Body of pancreas (tissue), 4 donors: ENCODE measurements around the gene CHRDL2. TPM values are rescaled to one million over a fixed set of nuclear protein-coding genes. Genes with fewer than 3 reads are reported as not detected.

ENCODE experiments used
- ATAC-seq: fragments of 150-250 bp; one replicate; pipeline ENCODE4 v1.9.1; 2016
- DNase-seq, 4 donors: peaks; one replicate each; pipeline ENCODE4 v3.0.0-alpha.2; 2019
- H3K27ac ChIP-seq, 4 donors: fragments of 200-600 bp; sonication (generic); 1 replicate in 3 of 4; 2 replicates in 1 of 4; pipeline versions ENCODE4 v1.5.1 to v1.6.1; 2016 to 2019; ENCODE audit warnings: mild to moderate bottlenecking in 1 of 4, mixed read lengths in 1 of 4, moderate library complexity in 1 of 4
- H3K27me3 ChIP-seq, 2 donors: fragments of 200-600 bp; sonication (generic); one replicate each; pipeline ENCODE4 v1.6.0; 2016; ENCODE audit warnings: mild to moderate bottlenecking in 1 of 2
- H3K36me3 ChIP-seq, 2 donors: fragments of 200-600 bp; sonication (generic); replicated peaks in 1 of 2; 2 replicates each; pipeline ENCODE4 v1.5.1; 2016; ENCODE audit warnings: low read depth in 2 of 2; ENCODE audit not compliant: insufficient read depth in 1 of 2
- H3K4me1 ChIP-seq: fragments of 200-600 bp; sonication (generic); one replicate; pipeline ENCODE4 v1.6.0; 2016
- H3K4me3 ChIP-seq, 2 donors: fragments of 200-600 bp; sonication (generic); 1 replicate in 1 of 2; 2 replicates in 1 of 2; pipeline ENCODE4 v1.5.1; 2016 to 2019
- H3K9me3 ChIP-seq, 3 donors: fragments of 200-600 bp; sonication (generic); 1 replicate in 2 of 3; 2 replicates in 1 of 3; pipeline ENCODE4 v1.5.1; 2016
- CTCF ChIP-seq, 7 experiments: fragments of 450-650 bp in 4 of 7; fragments of 200-600 bp in 3 of 7; sonication (generic) in 3 of 7; IDR thresholded peaks; one replicate each; pipeline ENCODE4 v1.5.1; 2016 to 2019; ENCODE audit warnings: antibody characterized with exemption in 7 of 7
- POLR2A ChIP-seq, 3 donors: fragments of 450-650 bp; IDR thresholded peaks; one replicate each; pipeline ENCODE4 v1.6.1; 2016; ENCODE audit warnings: antibody characterized with exemption in 3 of 3, mild to moderate bottlenecking in 2 of 3
- WGBS, 2 donors: methylation state at CpG; one replicate each; pipeline ENCODE4 v1.1.5; 2017; 5-methylcytosine and 5-hydroxymethylcytosine counted together
- intact Hi-C: fragments of 100-400 bp; cut with DNase I; formaldehyde crosslinking; loops from one replicate; pipeline ENCODE4 v1.15.1; 2023
- total RNA-seq, 2 donors: library from RNA; depleted of rRNA; stranded (reverse); fragments of >200 nt; gene quantifications; one replicate each; pipeline ENCODE4 v1.1.0, GENCODE V29; 2016

The CHRDL2 gene
- total RNA-seq, 2 donors from 2014 or later, result not detected

GRCh38 chr11:74650498-74650897 lies 80.7 kb downstream of the CHRDL2 start:
- Histone ChIP-seq H3K36me3 (no peaks in the 10 kb centered on the region), H3K27me3 (no peaks in the 10 kb centered on the region), H3K27ac (no peak overlapping the region), H3K4me1 (no peaks in the 10 kb centered on the region), H3K9me3 (no peaks in the 10 kb centered on the region), H3K4me3 (no peak overlapping the region)
- TF ChIP-seq CTCF (IDR thresholded peaks at IDR 0.05), result no peak
- TF ChIP-seq POLR2A (IDR thresholded peaks at IDR 0.05), result no peak
- WGBS, 2 donors, result 92 to 98% methylated on average over 2 of the region's 2 CpGs
- intact Hi-C loops, result no loop called here
- DNase-seq (no peak), ATAC-seq (no peak)

GRCh38 chr11:74648894-74649293 lies 82.3 kb downstream of the CHRDL2 start:
- Histone ChIP-seq H3K27me3 (no peaks in the 10 kb centered on the region), H3K4me3 (no peak overlapping the region), H3K9me3 (no peaks in the 10 kb centered on the region), H3K36me3 (no peaks in the 10 kb centered on the region), H3K27ac (no peak overlapping the region), H3K4me1 (no peaks in the 10 kb centered on the region)
- DNase-seq (no peak), ATAC-seq (no peak)
- 92% methylated on average over 4 of the region's 4 CpGs for WGBS, 2 donors
- intact Hi-C loops, result loop anchor here (10.0 kb wide), 1 partner anchor 86 kb away; the partner anchor contains the start of gene CHRDL2
- TF ChIP-seq POLR2A (IDR thresholded peaks at IDR 0.05) (no peak), CTCF (IDR thresholded peaks at IDR 0.05) (no peak)

GRCh38 chr11:74647831-74648230 lies 83.4 kb downstream of the CHRDL2 start:
- Histone ChIP-seq H3K9me3 (no peaks in the 10 kb centered on the region), H3K4me3 (no peak overlapping the region), H3K27ac (no peak overlapping the region), H3K27me3 (no peaks in the 10 kb centered on the region), H3K4me1 (no peaks in the 10 kb centered on the region), H3K36me3 (no peaks in the 10 kb centered on the region)
- WGBS, 2 donors, result 79 to 91% methylated on average over 3 of the region's 3 CpGs
- no peak for TF ChIP-seq CTCF (IDR thresholded peaks at IDR 0.05)
- DNase-seq, result no peak
- no peak for ATAC-seq
- intact Hi-C loops, result loop anchor here (10.0 kb wide), 1 partner anchor 87 kb away; the partner anchor contains the start of gene CHRDL2

GRCh38 chr11:74647404-74647803 lies 83.8 kb downstream of the CHRDL2 start:
- Histone ChIP-seq H3K9me3 (no peaks in the 10 kb centered on the region), H3K4me1 (no peaks in the 10 kb centered on the region), H3K4me3 (no peak overlapping the region), H3K27me3 (no peaks in the 10 kb centered on the region), H3K27ac (no peak overlapping the region), H3K36me3 (no peaks in the 10 kb centered on the region)
- ATAC-seq, result no peak
- no peak for DNase-seq
- intact Hi-C loops, result loop anchor here (10.0 kb wide), 1 partner anchor 87 kb away; the partner anchor contains the start of gene CHRDL2
- TF ChIP-seq CTCF (IDR thresholded peaks at IDR 0.05), result no peak
- no peak for TF ChIP-seq POLR2A (IDR thresholded peaks at IDR 0.05)

- H3K9me3 ChIP-seq, result no peaks in the 10 kb centered on the region
- intact Hi-C loops, result loop anchor here (10.0 kb wide), 1 partner anchor 88 kb away; the partner anchor contains the start of gene CHRDL2
- ATAC-seq (no peak), DNase-seq (no peak)
- H3K27me3 ChIP-seq, result no peaks in the 10 kb centered on the region
- H3K36me3 ChIP-seq, result peaks cover 0 to under 1% of the 10 kb centered on the region in 2 donors
- WGBS, 2 donors, result 92 to 97% methylated on average over 7 of the region's 7 CpGs
- no peaks in the 10 kb centered on the region for H3K4me1 ChIP-seq
- TF ChIP-seq POLR2A (IDR thresholded peaks at IDR 0.05), result no peak
- no peak for TF ChIP-seq CTCF (IDR thresholded peaks at IDR 0.05)
- H3K27ac ChIP-seq, result no peak overlapping the region
- no peak overlapping the region for H3K4me3 ChIP-seq
Observed at GRCh38 chr11:74646954-74647353, 84.3 kb downstream of the CHRDL2 start.
